ENCODE measurements around the gene FCHSD2. TPM values are rescaled to one million over a fixed set of nuclear protein-coding genes. Genes with fewer than 3 reads are reported as not detected.

Gene FCHSD2
- total and polyA plus RNA-seq, 2 of the 13 experiments (the other 11 are each of a cell fraction or from before 2014, with no cell fraction given), result 20.5 to 24.8 TPM

DNA sequence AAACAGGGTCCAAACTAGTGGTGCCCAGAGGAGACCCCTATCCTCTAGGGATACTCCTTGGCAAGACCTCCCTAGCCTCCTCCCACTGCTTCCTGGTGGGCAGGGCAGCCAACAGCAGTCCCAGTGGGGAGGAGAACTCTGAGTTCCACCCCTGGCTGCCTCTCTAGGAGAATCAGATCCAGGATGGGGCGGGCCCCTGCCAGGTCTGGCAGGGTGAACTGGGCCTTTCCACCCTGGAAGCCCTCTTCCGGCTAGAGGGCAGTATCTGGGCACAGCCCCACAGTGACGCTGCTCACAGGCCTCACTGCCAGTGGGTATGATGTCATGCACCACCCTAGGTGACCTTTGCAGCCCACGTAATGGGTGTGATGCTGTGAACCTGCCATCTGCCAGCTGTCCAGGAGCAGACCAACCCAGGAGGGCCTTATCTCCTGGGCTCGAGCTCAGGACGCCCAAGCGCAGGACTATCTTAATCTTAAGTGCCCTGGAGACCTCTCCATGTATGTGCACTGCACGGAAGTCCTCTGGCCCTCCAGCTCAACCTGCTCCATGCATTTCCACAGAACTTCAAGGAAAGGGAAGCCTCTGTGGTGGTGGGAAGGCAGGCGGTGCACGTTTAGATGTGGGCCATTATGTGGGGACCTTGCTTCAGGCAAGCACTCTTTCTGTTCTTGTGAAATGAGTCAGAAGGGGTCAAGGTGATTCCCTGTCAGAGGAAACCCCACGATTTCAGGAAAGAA is 31.8 kb upstream of the FCHSD2 start (continued):
- TF ChIP-seq HNRNPL (IDR thresholded peaks at IDR 0.05; ENCODE audit: low read depth, low read length) (peak; percentile 99), ZNF704 (CRISPR knock-in tag; IDR thresholded peaks at IDR 0.05; ENCODE audit: borderline replicate concordance) (no peak), ETV5 (CRISPR knock-in tag; IDR thresholded peaks at IDR 0.05; ENCODE audit: borderline replicate concordance) (0 out of 2 replicates have a peak, but pooled peaks have one; percentile 2), NR2C2 (CRISPR knock-in tag; IDR thresholded peaks at IDR 0.05; ENCODE audit: borderline replicate concordance) (no peak), ZNF251 (CRISPR knock-in tag; IDR thresholded peaks at IDR 0.05) (no peak)
- TF ChIP-seq, protein P1, sequence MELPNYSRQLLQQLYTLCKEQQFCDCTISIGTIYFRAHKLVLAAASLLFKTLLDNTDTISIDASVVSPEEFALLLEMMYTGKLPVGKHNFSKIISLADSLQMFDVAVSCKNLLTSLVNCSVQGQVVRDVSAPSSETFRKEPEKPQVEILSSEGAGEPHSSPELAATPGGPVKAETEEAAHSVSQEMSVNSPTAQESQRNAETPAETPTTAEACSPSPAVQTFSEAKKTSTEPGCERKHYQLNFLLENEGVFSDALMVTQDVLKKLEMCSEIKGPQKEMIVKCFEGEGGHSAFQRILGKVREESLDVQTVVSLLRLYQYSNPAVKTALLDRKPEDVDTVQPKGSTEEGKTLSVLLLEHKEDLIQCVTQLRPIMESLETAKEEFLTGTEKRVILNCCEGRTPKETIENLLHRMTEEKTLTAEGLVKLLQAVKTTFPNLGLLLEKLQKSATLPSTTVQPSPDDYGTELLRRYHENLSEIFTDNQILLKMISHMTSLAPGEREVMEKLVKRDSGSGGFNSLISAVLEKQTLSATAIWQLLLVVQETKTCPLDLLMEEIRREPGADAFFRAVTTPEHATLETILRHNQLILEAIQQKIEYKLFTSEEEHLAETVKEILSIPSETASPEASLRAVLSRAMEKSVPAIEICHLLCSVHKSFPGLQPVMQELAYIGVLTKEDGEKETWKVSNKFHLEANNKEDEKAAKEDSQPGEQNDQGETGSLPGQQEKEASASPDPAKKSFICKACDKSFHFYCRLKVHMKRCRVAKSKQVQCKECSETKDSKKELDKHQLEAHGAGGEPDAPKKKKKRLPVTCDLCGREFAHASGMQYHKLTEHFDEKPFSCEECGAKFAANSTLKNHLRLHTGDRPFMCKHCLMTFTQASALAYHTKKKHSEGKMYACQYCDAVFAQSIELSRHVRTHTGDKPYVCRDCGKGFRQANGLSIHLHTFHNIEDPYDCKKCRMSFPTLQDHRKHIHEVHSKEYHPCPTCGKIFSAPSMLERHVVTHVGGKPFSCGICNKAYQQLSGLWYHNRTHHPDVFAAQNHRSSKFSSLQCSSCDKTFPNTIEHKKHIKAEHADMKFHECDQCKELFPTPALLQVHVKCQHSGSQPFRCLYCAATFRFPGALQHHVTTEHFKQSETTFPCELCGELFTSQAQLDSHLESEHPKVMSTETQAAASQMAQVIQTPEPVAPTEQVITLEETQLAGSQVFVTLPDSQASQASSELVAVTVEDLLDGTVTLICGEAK (IDR thresholded peaks at IDR 0.05), result no peak
- TF ChIP-seq, protein P1 (CRISPR knock-in tag; IDR thresholded peaks at IDR 0.05), result no peak
